GM10248 (cell line): ENCODE data around the gene ALX4.

Experiments used
- CTCF ChIA-PET: fragments of 300-600 bp; sonication (Branson Sonifier 250); formaldehyde crosslinking; extraction: SDS; loops from one replicate; lab custom pipeline; 2021; ENCODE audit warnings: antibody characterized with exemption; lab: Yijun Ruan, JAX
- POLR2A ChIA-PET: fragments of 350-650 bp; sonication (Branson Sonifier 250); formaldehyde crosslinking; extraction: SDS; loops from one replicate; lab custom pipeline; 2020; ENCODE audit warnings: antibody characterized with exemption; lab: Yijun Ruan, JAX
- DNase-seq: peaks from one replicate; pipeline ENCODE4 v3.0.0; 2012; ENCODE audit errors: extremely low spot score
- CTCF ChIP-seq: IDR thresholded peaks from 2 replicates; pipeline ENCODE4 v1.5.1; 2012; ENCODE audit warnings: mild to moderate bottlenecking, low read depth; ENCODE audit errors: extremely low read depth, missing control alignments, control extremely low read depth

ALX4 gene

GRCh38 chr11:44324749-44325525, 15.0 kb upstream of the ALX4 start:
- DNase-seq: no peak
- TF ChIP-seq CTCF: no peak
- ChIA-PET POLR2A (no interaction called here), CTCF (interaction anchor here (0.9 to 1.5 kb wide), 2 partner anchors 9 to 39 kb away, joined by 3 to 4 read pairs; no protein-coding TSS in a partner anchor)

GRCh38 chr11:44324222-44324621, 14.3 kb upstream of the ALX4 start:
- DNase-seq: no peak
- ChIA-PET CTCF (interaction anchor here (0.9 to 1.5 kb wide), 2 partner anchors 9 to 38 kb away, joined by 3 to 4 read pairs; no protein-coding TSS in a partner anchor), POLR2A (no interaction called here)
- TF ChIP-seq CTCF: no peak

- no peak for DNase-seq
- ChIA-PET CTCF (no interaction called here), POLR2A (no interaction called here)
- no peak for TF ChIP-seq CTCF
Observed at GRCh38 chr11:44322243-44322642, 12.3 kb upstream of the ALX4 start.

GRCh38 chr11:44321059-44321458, 11.1 kb upstream of the ALX4 start:
- DNase-seq: no peak
- TF ChIP-seq CTCF: no peak
- ChIA-PET POLR2A (no interaction called here), CTCF (no interaction called here)

- ChIA-PET POLR2A (no interaction called here), CTCF (no interaction called here)
- TF ChIP-seq CTCF: no peak
- no peak for DNase-seq
Observed at GRCh38 chr11:44320289-44320973, 10.5 kb upstream of the ALX4 start.

- no peak for TF ChIP-seq CTCF
- ChIA-PET CTCF (no interaction called here), POLR2A (no interaction called here)
- DNase-seq: no peak
Observed at GRCh38 chr11:44319552-44320288, 9.8 kb upstream of the ALX4 start.
